BE2C (cell line): ENCODE results near the gene ADISSP.

Source experiments
- DNase-seq: peaks from one replicate; pipeline ENCODE4 v3.0.0-alpha.2; 2020
- H3K27me3 ChIP-seq: fragments of 250-450 bp; sonication (Bioruptor Pico); 2 replicates; pipeline ENCODE4 v1.5.1; 2020; ENCODE audit warnings: mild to moderate bottlenecking
- H3K36me3 ChIP-seq: fragments of 250-450 bp; sonication (Bioruptor Pico); 2 replicates; pipeline ENCODE4 v1.5.1; 2020; ENCODE audit warnings: mild to moderate bottlenecking
- H3K4me1 ChIP-seq: fragments of 250-450 bp; sonication (Bioruptor Pico); 2 replicates; pipeline ENCODE4 v1.5.1; 2020
- H3K4me3 ChIP-seq: 2 replicates; pipeline ENCODE4 v1.5.1; 2011; ENCODE audit warnings: low read depth, low read length
- H3K9me3 ChIP-seq: fragments of 250-450 bp; sonication (Bioruptor Pico); 2 replicates; pipeline ENCODE4 v1.5.1; 2020
- TF ChIP-seq, protein P1 (sequence below): IDR thresholded peaks from 2 replicates; pipeline ENCODE4 v1.5.1; 2012; ENCODE audit warnings: mild to moderate bottlenecking, low read depth, low read length

Gene ADISSP

DNA sequence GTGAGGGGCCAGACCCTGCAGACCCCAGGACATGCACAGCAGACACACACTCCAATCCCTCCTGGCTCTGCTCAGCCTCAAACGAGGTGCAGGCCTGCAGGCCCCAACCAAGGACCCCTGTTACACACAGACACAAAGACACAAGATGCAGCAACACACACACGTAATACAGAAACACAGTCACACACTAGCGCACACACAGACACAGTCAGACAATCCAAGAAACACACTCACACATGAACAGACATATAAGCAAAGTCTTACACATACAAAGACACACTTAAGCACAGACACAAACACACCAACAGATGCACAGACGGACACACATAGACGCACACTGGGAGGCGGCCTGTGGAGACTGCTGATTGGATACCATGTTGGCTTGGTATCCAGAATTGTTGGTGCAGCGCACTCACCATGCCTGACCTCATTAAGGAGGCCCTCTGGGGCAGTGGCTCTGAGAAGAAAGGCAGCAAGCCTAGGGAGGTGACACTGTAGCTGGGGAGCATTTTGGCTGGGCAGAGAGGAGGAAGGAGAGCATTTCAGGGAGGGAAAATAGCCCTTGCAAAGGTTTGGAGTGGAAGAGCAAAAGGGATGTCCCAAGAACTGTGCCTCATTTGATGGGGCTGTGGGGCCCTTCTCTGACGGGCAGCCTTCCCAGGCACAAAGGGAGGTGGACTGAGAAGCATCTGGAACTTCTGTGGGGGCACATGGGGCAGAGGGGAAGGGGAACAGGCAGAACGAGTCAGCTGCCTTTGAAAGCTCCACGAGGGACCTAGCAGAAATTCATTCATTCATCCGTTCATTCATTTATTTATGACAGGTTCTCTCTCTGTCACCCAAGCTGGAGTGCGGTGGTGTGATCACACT is 36.5 kb downstream of the ADISSP start:
- Histone ChIP-seq H3K27me3 (no peaks in the 10 kb centered on the region), H3K36me3 (no peaks in the 10 kb centered on the region), H3K9me3 (no peaks in the 10 kb centered on the region), H3K4me1 (no peaks in the 10 kb centered on the region), H3K4me3 (no peak overlapping the region)
- DNase-seq = no peak
- TF ChIP-seq, protein P1, sequence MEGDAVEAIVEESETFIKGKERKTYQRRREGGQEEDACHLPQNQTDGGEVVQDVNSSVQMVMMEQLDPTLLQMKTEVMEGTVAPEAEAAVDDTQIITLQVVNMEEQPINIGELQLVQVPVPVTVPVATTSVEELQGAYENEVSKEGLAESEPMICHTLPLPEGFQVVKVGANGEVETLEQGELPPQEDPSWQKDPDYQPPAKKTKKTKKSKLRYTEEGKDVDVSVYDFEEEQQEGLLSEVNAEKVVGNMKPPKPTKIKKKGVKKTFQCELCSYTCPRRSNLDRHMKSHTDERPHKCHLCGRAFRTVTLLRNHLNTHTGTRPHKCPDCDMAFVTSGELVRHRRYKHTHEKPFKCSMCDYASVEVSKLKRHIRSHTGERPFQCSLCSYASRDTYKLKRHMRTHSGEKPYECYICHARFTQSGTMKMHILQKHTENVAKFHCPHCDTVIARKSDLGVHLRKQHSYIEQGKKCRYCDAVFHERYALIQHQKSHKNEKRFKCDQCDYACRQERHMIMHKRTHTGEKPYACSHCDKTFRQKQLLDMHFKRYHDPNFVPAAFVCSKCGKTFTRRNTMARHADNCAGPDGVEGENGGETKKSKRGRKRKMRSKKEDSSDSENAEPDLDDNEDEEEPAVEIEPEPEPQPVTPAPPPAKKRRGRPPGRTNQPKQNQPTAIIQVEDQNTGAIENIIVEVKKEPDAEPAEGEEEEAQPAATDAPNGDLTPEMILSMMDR = no peak

DNA sequence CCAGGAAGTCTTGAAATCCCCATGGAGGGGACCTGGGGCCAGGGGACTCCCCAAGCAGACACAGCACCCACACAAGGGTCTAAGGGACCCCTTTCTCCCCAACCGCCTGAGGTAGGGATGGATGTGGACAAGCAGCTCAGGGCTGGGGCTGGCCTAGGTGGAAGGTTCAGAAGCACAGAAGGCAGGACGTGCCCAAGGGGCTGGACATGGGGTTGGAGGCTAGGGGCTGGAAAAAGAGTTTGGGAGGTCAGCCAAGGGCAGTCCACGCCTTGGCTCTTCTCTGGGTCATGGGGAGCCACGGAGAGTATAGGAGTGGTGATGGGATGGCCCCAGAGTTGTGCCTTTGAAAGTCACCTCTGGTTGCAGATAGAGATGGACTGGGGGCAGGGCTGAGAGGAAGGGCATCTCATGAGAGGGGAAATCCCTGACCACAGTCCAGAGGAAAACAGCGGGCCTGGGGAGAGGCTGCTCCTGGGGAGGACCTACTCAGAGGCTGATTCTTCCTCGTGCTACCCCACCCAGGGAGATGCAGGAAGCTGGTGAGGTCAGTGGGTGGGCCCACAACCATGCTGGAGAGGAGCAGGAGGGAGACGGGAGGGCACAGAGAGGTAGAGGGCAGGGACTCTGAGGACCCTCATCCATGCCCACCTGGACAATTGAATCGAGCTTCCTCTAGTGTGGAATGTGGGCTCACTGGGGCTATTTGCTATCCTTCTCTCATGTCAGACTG is 37.6 kb downstream of the ADISSP start:
- Histone ChIP-seq H3K36me3 (no peaks in the 10 kb centered on the region), H3K9me3 (no peaks in the 10 kb centered on the region), H3K27me3 (no peaks in the 10 kb centered on the region), H3K4me3 (no peak overlapping the region), H3K4me1 (no peaks in the 10 kb centered on the region)
- TF ChIP-seq, protein P1 = no peak
- DNase-seq = no peak

DNA sequence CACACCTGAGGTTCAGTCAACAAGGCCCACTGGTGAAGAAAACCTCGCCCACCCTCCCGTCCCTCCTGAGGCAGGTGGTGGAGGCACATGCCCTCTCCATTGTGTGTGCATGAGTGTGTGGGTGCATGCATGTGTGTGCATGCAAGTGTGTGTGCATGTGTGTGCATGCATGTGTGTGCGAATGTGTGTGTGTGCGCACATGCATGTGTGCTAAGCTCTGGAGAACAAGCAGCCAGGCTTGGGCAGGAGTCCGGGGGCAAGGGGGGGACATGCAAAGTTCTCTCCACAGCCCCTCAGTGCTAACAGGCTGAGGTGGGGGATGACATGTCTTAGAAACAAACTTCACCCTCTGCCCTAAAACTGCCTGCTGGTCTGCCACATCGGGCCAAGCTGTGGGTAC is 38.2 kb downstream of the ADISSP start:
- TF ChIP-seq, protein P1 = no peak

DNA sequence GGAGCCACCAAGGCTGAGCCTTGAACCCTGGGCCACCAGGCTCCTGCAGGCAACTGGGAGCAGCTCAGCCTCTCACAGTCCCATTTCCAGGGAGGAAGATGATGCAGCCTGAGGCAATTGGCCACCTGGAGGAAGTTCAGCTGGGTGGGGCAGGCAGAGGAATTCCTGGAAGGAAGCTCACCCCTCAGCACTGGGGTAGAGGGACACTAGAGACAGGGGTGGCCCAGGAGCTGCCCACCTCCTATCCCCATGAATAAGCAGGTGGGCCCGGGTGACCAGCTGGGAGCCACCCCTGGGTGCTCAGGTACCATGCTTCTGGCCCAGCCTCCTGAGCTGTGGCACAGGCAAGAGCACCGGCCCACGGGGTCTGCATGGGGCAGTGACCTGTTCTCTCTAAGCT is 38.7 kb downstream of the ADISSP start:
- no peaks in the 10 kb centered on the region for H3K4me1 ChIP-seq
- H3K9me3 ChIP-seq = no peaks in the 10 kb centered on the region
- H3K36me3 ChIP-seq = no peaks in the 10 kb centered on the region
- TF ChIP-seq, protein P1 = no peak
- DNase-seq = no peak
- no peak overlapping the region for H3K4me3 ChIP-seq
- H3K27me3 ChIP-seq = no peaks in the 10 kb centered on the region

More for the DNA sequence above, 38.2 kb downstream of the ADISSP start:
- no peak for DNase-seq
- no peaks in the 10 kb centered on the region for H3K4me1 ChIP-seq
- H3K9me3 ChIP-seq = no peaks in the 10 kb centered on the region
- no peaks in the 10 kb centered on the region for H3K27me3 ChIP-seq
- no peak overlapping the region for H3K4me3 ChIP-seq
- H3K36me3 ChIP-seq = no peaks in the 10 kb centered on the region

DNA sequence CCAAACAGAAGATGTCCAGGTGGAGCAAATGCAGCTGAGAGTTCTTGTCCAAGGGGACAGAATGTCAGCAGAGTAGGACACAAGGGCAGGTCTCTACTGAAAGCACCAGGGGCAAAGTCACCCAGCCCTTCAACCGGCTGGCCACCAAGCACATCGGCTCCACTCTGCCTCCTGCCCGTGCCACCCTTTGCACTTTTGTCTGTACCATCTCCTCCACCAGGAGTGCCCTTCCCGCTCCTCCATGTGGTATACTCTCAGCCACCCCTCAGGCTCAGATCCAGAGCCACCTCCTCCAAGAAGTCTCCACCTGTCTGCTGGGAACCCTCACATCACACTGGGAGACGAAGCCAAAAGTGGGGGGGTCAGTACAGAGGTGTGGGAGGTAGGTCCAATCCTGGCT is 39.2 kb downstream of the ADISSP start:
- H3K9me3 ChIP-seq = no peaks in the 10 kb centered on the region
- no peaks in the 10 kb centered on the region for H3K27me3 ChIP-seq
- TF ChIP-seq, protein P1 = no peak
- H3K4me3 ChIP-seq = no peak overlapping the region
- H3K36me3 ChIP-seq = no peaks in the 10 kb centered on the region
- H3K4me1 ChIP-seq = no peaks in the 10 kb centered on the region
- DNase-seq = no peak
